DMS153 (cell line): Measurements from ENCODE around the gene ESRP2.

Experiments used
- DNase-seq: peaks from one replicate; lab custom pipeline; 2025; lab: John Stamatoyannopoulos, UW

Gene ESRP2

GRCh38 chr16:68217506-68217905 lies 18.4 kb downstream of the ESRP2 start:
- DNase-seq = no peak

- peak; percentile 13 for DNase-seq
Measured at GRCh38 chr16:68216240-68216639, 19.7 kb downstream of the ESRP2 start.

- no peak for DNase-seq
Measured at GRCh38 chr16:68215302-68215701, 20.6 kb downstream of the ESRP2 start.

GRCh38 chr16:68214726-68215125 lies 21.2 kb downstream of the ESRP2 start:
- DNase-seq = no peak

GRCh38 chr16:68206245-68206644 lies 29.7 kb downstream of the ESRP2 start:
- no peak for DNase-seq

- peak; percentile 24 for DNase-seq
Measured at GRCh38 chr16:68202091-68202519, 33.8 kb downstream of the ESRP2 start.

- no peak for DNase-seq
Measured at GRCh38 chr16:68200088-68200783, 35.7 kb downstream of the ESRP2 start.

- no peak for DNase-seq
Measured at GRCh38 chr16:68197250-68197649, 38.7 kb downstream of the ESRP2 start.

GRCh38 chr16:68194251-68194650 lies 41.7 kb downstream of the ESRP2 start:
- no peak for DNase-seq

GRCh38 chr16:68190736-68191510 lies 45.0 kb downstream of the ESRP2 start:
- DNase-seq = no peak

- no peak for DNase-seq
Measured at GRCh38 chr16:68190081-68190480, 45.8 kb downstream of the ESRP2 start.

GRCh38 chr16:68188170-68188569 lies 47.8 kb downstream of the ESRP2 start:
- no peak for DNase-seq

- DNase-seq = no peak
Measured at GRCh38 chr16:68187505-68187904, 48.4 kb downstream of the ESRP2 start.

GRCh38 chr16:68186877-68187276 lies 49.0 kb downstream of the ESRP2 start:
- DNase-seq = no peak

GRCh38 chr16:68183046-68183445 lies 52.9 kb downstream of the ESRP2 start:
- DNase-seq = no peak

GRCh38 chr16:68179855-68180254 lies 56.1 kb downstream of the ESRP2 start:
- no peak for DNase-seq

- no peak for DNase-seq
Measured at GRCh38 chr16:68179196-68179795, 56.6 kb downstream of the ESRP2 start.
